Right ventricle myocardium inferior (tissue), 1 donor: ENCODE data around the gene NTM. TPM values are rescaled to one million over a fixed set of nuclear protein-coding genes. Genes with fewer than 3 reads are reported as not detected.

Experiments
- ATAC-seq: fragments of 200-7000 bp; cut with Tn5 transposase; one replicate; pipeline ENCODE4 v1.9.1; 2020; ENCODE audit warnings: mild to moderate bottlenecking, moderate library complexity
- DNase-seq: peaks from one replicate; pipeline ENCODE4 v3.0.0; 2021; ENCODE audit errors: missing footprints
- intact Hi-C: fragments of 100-400 bp; cut with DNase I; formaldehyde crosslinking; loops from one replicate; pipeline ENCODE4 v1.11.0; 2022
- total RNA-seq: library from RNA; stranded (reverse); fragmentation: NEBNext Ultra II Directional; extraction: Animal tissue kit (Norgen Biotek cat#: 25700); gene quantifications from one replicate; pipeline ENCODE4 v1.2.1, GENCODE V29; 2021
- donor health status: DM: no; HTN: yes; CAD: no; lungs with severe emphysema.

Gene NTM
- total RNA-seq, 1 donor from 2014 or later: 2.9 TPM

DNA sequence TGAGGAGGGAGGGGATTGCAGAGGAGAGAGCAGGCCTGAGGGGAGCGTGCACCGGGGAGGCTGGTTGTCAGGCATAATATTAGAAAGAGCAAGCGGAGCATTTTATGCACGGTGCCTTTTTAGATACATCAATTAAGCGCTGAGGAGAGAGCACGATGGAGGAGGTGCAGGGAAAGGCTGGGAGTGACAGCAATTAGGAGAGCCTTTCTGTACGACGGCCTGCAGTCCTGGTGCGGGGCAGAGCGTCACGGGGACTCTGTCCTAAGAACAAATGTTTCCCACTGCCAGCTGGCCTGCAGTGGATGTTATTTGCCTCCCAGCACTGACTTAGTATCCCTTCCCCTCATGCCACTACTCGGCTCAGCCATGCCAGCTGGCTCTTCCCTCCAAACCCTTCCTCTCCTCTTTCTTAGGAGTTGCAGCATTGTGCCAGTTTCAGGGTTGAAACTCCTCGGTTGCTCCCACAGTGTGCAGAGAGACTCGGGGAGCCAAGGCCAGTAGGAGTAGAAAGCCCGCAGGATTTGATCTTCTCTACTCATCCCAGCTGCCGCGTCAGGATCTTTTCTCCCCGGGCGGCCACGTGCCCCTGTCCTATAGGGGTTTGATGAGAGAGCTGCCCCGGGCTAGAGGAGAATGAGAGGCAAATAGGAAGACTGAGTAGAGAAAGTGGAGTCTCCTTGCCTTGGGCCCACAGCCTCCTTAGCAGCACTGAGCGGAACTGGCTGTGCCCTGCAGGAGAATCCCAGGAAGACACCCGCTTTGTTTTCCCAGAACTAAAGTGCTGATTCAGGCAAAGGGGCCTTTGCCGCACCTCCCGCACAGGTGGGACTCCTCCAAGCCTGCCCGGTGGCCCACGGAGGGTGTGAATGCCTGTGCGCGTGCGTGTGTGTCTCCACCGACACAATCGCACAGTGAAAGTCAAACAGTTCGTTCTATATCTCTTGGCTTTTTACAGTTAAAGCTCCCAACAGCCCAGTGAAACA, 875.3 kb downstream of the NTM start:
- DNase-seq (no peak), ATAC-seq (no peak)
- intact Hi-C loops: no loop called here

- DNase-seq (no peak), ATAC-seq (no peak)
- intact Hi-C loops: no loop called here
Observed at GRCh38 chr11:132248580-132248979, 878.2 kb downstream of the NTM start.

GRCh38 chr11:132249256-132249655, 878.8 kb downstream of the NTM start:
- ATAC-seq (no peak), DNase-seq (no peak)
- intact Hi-C loops: no loop called here

GRCh38 chr11:132251061-132251460, 880.6 kb downstream of the NTM start:
- no peak for DNase-seq
- ATAC-seq: no peak
- intact Hi-C loops: no loop called here

DNA sequence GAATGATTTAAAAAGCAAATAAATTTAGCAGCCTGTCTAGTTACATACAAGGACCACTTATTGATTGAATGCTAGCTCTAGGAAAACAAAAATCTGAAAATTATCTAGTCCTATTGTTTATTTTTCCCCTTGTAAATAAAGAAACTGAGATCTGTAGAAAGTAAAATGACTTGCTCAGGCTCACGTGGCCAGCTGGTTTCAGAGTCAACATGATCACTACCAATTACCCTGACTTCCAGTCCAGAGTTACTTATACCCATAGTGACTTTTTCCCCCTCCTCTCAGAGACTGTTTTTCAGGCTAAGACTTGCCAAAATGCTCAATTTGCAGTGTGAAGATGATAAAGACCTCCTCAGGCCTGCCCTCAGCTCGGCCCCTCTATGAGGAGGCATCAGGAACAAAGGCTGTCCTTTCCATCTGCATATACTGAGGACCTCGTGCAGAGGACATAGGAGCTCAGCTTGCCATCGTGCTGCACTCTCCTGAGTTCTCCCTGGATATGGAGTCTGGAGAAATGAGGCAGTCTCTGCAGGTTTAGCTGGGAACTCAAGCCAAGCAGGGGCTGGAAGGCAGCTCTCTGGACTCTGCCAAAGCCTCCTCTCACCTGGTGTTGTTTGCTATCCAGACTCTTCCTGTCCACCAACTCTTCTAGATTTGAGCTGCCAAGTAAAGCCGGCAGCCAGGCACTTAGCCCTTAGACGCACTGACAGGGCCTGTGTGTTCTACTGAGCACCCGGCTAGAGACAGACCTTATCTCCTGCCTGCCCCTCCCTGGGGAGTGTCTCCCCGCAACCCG, 883.3 kb downstream of the NTM start:
- intact Hi-C loops: no loop called here

DNA sequence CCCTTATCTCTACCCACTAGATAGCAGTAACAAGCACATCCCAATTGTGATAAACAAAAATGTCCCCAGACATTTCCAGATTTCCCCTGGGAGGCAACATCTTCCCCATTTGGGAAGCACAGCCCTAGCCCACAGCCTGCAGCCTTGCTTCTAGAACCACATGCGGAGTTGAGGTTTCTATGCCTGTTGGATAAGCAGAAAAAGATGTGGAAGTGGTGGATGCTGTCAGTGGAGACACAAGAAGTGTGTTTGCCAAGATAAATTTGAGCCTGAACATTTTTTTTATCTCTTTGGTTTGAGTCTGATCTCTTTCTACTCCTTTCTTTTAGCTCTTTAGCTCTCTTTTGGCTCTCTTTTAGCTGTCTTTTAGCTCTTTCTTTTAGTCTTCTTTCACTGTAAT, 884.5 kb downstream of the NTM start:
- DNase-seq (no peak), ATAC-seq (no peak)
- intact Hi-C loops: no loop called here

More for the DNA sequence above, 883.3 kb downstream of the NTM start:
- DNase-seq (no peak), ATAC-seq (no peak)

DNA sequence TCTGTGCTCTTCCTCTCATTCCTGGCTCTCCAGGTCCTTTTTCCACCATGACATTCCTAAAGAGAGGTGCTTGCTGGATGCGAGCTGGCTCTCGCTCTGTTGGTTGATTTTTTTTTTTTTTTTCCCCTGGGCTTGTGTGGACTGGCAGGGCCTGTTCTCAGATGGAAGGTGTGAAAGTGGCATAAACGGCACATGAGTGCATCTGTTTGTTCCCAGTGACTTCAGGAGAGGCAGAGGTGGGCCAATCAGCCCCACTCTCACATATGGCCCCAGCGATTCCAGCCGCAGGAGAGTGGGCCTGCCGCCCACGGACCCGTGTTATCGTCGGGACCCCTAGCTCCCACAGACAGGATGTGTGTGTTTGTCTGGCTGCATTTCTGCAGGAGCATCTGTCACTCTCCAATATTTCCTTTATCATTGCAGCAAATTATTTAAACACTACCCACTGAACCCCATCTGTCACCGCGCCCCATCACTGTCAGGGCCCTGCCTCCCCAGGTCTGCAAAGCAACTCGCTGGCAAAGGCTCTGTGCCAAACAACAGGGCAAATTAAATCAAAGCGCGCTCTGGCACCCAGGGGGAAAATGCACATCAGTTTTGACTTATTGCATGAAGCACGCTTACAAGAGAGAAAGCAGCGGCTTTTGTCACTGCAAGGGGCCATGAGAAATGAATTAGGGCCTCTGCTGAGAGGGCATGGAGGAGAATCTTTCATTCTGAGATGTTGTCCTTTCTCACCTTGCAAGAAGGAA, 886.3 kb downstream of the NTM start:
- ATAC-seq (no peak), DNase-seq (no peak)

GRCh38 chr11:132257871-132258270, 887.5 kb downstream of the NTM start:
- DNase-seq (no peak), ATAC-seq (no peak)
- intact Hi-C loops: no loop called here

More for the DNA sequence above, 886.3 kb downstream of the NTM start:
- intact Hi-C loops: no loop called here

DNA sequence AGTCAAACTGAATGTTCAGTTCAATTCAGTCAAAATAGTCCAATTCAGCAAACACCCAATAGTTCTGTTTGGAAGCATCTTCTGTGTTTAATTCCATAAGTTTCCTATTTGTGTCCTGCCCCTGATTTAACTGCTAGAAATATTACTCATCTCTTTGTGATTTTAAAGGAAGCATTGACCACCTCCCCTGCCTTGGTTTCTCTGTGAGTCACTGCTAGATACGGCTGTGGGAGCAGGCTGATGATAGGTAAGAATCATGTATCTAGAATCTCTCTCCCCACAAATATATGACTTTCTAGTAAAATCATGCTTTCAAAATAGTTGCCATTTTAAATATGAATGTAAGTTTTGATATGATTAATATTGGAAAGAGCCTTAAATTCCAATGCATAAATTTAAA, 888.5 kb downstream of the NTM start:
- intact Hi-C loops: no loop called here
- ATAC-seq (no peak), DNase-seq (no peak)

GRCh38 chr11:132260636-132261035, 890.2 kb downstream of the NTM start:
- DNase-seq: no peak
- intact Hi-C loops: no loop called here
- no peak for ATAC-seq

- DNase-seq (no peak), ATAC-seq (no peak)
- intact Hi-C loops: no loop called here
Observed at GRCh38 chr11:132263241-132263640, 892.8 kb downstream of the NTM start.

GRCh38 chr11:132263875-132264274, 893.5 kb downstream of the NTM start:
- ATAC-seq (no peak), DNase-seq (no peak)
- intact Hi-C loops: no loop called here

DNA sequence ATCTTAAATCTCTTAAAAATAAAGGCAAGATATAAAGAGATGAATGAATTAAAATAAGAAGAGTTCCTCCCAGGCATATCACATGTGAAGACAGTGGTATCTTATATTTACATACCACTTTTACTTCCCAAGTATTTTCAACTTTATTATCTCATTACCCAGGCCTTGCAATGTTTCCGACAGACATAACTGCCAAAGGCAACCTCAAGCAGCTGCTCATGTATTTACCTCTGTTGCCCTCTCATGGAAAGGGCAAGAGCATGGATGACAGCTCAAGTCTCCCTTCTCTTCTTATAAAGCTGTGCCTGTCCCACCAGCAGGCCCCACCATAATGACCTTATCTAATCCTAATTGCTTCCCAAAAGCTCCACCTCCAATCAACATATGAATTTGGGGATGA, 894.2 kb downstream of the NTM start:
- intact Hi-C loops: no loop called here
- ATAC-seq (no peak), DNase-seq (no peak)

- intact Hi-C loops: no loop called here
- ATAC-seq (no peak), DNase-seq (no peak)
Observed at GRCh38 chr11:132278801-132279574, 908.6 kb downstream of the NTM start.

DNA sequence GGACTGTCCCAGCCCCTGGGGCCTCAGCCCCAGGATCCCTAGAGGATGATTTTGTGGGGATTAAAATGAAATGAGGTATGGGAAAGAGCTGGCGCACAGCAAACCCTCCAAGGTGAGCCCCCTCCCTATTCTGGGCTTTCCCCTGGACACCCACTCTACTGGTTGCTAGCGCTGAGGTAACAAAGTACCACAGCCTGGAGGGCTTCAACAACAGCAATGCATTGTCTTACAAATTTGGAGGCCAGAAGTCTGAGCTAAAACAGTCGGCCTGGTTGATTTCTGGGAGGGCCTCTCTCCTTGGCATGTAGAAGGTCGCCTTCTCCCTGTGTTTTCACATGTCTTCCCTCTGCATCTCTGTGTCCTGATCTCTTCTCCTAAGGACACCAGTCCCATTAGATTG, 913.6 kb downstream of the NTM start:
- no peak for DNase-seq
- intact Hi-C loops: no loop called here
- ATAC-seq: no peak

- DNase-seq (no peak), ATAC-seq (no peak)
- intact Hi-C loops: no loop called here
Observed at GRCh38 chr11:132284611-132285010, 914.2 kb downstream of the NTM start.

GRCh38 chr11:132285631-132286030, 915.2 kb downstream of the NTM start:
- no peak for DNase-seq
- intact Hi-C loops: no loop called here
- ATAC-seq: no peak

DNA sequence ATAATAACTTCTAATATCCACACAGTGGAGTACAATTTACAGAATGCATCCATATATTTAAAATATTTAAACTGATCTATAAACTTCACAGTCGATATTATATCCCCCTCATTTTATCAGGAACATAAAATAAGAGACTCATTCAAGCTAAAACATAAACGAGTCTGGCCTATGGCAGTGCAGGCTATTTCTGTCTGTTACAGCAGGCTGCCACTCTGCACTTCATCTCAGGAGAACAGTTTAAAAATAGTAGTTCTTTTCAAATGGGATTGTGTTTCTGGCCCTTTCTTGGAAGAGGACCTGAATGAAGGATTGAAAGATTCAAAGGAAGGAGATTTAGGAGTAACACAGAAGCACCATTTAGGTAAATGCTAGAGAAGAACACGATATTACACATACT, 915.7 kb downstream of the NTM start:
- intact Hi-C loops: no loop called here
- DNase-seq: no peak
- peak; percentile 50 for ATAC-seq

GRCh38 chr11:132288036-132288435, 917.6 kb downstream of the NTM start:
- DNase-seq: no peak
- no peak for ATAC-seq
- intact Hi-C loops: no loop called here
